NCI-H2081 treated with DMSO at 0.1 percent for 48 hours (cell line): ENCODE data around the gene ZBTB38.

Experiments
- DNase-seq: peaks from one replicate; lab custom pipeline; 2025; lab: John Stamatoyannopoulos, UW

Gene ZBTB38, protein sequence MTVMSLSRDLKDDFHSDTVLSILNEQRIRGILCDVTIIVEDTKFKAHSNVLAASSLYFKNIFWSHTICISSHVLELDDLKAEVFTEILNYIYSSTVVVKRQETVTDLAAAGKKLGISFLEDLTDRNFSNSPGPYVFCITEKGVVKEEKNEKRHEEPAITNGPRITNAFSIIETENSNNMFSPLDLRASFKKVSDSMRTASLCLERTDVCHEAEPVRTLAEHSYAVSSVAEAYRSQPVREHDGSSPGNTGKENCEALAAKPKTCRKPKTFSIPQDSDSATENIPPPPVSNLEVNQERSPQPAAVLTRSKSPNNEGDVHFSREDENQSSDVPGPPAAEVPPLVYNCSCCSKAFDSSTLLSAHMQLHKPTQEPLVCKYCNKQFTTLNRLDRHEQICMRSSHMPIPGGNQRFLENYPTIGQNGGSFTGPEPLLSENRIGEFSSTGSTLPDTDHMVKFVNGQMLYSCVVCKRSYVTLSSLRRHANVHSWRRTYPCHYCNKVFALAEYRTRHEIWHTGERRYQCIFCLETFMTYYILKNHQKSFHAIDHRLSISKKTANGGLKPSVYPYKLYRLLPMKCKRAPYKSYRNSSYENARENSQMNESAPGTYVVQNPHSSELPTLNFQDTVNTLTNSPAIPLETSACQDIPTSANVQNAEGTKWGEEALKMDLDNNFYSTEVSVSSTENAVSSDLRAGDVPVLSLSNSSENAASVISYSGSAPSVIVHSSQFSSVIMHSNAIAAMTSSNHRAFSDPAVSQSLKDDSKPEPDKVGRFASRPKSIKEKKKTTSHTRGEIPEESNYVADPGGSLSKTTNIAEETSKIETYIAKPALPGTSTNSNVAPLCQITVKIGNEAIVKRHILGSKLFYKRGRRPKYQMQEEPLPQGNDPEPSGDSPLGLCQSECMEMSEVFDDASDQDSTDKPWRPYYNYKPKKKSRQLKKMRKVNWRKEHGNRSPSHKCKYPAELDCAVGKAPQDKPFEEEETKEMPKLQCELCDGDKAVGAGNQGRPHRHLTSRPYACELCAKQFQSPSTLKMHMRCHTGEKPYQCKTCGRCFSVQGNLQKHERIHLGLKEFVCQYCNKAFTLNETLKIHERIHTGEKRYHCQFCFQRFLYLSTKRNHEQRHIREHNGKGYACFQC (N-terminal part only)

DNA sequence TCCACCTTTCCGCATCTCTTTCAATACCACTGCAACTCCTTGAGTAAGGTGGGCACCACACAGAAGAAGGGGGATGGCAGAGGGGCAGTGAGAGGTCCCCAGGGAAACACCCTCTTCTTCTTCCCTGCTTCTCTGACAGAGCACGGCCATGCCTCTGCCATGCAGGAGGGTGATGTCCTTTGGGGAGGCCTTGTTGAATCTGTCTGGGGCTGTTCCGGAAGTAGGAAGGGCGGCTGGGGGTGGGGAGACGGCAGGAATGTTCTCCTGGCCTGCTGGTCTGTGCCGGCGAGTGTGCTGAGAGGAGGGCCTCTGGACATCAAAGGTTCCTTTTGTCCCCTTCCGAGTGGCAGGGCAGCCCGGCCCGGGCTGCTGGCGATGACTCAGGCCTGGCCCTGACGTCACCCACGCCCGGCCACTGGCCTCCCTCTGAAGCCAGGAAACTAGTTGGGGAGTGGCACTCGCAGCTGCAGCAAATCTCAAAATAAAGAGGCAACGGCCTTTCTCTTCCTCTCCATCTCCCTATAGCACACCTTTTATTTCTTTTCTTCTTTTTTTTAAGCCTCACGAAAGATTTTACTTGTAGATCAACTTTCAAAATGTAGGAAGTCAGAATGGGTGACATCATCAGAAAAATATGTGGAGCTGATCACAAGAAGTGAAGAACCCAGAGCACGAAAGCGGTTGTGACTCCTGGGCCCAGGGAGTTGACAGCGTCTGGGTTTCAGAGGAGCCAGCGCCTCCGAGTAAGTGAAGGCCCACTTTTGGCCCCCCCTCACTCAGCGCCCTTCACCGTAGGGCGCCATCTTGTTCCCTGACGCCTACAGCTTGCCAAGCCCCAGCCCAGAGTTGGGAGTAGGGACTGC, at the start of gene ZBTB38:
Gene ZBTB38, plus strand, starts transcription at position 443 of the 863 bp plus-strand sequence. CDS start 73,885 bp downstream, outside the sequence.
- DNase-seq: no peak

DNA sequence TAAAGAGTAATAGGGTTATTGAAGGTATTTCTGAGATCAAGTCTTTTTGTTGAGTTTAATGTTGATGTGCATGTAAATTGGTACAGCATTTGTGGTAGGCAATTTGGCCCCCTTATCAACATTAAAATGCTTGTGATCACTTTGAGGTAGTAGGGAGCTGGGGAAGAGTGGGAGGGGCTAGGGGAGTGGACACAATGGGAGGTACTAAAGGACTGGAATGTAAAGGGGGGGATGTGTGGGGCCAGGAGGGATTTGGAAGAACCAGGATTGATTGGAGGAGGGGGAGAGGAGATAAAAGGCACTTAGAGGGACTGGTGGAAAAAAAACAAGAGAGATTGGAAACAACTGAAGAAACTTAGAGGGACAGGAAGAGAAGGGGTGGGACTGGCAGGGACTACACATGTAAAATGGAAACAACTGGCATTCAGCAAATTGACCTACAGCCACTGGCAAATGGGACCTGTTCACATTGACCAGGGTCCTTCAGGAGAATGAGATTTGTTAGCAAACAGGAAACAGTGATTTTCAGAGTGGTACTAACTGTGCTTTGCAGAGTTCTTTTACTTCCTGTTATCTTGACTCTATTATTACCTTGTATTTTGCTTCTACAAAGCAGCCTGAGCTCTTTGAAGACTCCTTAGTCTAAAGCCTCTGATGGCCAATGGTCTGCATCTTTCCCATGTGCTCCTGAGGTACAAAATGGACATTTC, 47.8 kb upstream of the ZBTB38 start:
- DNase-seq: no peak

DNA sequence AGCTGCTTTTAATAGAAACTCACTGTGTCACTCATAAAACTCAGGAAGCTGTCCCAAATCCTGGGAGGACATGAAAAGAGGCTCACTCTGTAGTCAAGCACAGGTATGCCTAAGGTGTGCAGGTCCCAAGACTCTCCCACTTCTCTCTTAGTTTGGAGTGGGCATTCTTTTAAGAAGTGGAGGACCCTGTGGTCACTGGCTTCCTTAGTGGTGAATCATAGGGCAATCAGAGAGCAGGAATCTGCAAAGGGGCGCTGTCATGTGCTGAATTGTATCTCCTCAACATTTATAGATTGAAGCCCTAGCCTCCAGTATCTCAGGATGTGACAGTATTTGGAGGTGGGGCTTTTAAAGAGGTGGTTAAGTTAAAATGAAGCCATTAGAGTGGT, 47.2 kb upstream of the ZBTB38 start:
- no peak for DNase-seq

DNA sequence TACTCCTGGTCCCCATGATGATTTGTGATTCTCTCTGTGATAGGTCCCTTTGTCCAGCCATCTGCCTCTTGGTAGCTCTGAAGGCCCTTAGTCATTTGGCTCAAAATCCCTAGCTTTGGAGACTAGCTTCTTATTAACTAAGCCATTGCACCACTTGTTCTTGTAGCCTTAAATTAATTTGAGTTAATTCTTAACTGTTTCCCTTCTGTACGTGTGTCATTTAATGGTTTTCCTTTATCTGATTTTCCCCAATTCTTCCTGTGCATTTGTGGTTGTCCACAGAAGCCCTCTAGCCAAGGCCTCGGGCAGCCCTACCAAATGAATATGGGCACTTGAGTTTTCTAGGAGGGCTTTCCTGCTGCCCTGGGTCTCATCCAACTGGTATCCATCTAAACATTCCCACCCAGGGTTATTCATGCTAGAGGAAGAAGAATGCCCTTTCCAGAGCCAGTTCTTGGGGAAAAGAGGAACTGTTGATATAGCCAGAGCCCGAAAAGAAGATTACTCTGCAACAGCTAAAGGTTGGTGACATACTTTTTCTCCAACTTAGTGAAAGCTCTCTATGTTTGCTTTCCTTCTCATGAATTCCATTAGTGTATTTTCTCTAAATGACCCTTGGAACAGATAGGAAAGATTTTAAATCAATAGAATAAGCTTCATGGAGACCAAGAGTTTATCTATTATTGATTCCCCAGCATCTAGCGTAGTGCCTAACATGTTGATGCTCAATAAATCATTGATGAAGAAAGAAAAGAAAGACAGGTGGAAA, 44.2 kb upstream of the ZBTB38 start:
- DNase-seq: no peak

DNA sequence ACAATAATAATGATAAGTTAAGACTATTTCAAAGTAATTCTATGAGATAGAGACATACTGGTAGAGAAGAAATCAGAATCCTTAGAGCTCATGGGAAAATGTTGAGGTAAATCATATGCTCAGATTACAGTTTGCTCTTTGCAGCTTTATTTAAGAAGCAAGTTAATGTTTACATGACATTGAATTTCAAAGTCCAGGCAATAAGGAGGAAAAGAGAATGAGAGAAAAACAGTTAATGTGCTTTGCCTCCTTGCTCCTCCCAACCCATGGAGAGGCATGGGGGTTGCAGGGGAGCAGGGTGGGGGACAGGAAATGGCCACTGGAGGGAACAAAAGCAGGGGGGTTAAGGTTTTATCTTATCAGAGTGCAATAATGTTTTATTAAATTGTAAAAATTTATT, 42.2 kb upstream of the ZBTB38 start:
- DNase-seq: no peak

DNA sequence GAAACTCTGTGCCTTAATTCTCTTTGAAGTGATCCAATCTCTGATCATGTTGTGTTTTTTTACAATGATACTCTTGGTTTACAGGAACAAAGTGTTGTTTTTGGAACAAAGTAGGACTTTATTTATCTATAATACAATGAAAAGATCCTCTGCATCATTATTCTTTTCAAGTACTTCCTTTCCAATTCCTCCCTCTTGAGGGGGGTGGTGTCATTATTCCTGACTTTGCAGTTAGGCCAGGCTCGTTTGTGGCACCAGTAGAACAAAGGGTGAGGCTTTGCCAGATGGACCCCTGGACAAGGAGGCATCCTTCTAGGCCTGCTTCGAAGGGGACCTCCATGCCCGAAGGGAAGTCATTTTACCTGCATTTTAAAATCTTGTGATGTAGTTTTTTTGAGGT, 41.7 kb upstream of the ZBTB38 start:
- DNase-seq: no peak

DNA sequence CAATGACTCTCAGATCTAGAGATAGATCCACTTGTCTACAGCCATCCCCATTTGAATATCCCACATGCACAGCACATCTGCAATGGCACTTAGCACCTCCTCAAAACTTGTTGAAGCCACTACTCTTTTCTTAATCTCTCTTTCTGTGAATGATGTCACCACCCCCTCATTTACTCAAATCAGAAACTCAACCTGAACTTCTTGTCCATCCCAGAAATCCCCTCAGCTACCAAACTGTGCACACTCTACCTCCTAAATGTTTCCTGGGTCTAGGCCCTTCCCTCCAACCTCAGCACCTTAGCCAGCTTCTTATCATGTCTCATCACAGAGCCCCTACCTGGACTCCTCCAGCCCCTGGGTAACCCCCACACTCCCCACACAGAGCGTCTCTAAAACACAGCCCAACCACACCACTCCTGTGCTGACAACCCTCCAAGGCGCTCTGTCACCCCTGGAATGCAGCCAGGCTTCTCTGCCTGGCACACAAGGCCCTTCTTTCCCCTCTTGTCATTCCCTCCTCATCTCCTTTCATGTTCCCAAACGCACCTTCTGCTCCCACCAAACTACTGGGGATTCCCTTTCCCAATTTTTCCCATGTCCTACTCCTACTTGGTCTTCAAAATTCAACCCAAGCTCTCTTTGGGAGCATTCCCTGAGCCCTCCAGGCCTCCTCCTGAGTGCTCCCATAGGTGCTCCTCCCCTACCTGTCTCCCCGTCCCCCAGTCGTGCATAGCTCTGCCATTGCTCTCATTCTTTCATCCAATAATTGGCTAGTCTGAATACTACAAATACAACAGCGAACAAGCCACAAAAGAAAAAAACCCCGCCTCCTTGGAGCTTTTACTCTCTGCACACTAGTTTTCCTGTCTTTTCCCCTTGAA, 39.8 kb upstream of the ZBTB38 start:
- DNase-seq: no peak

DNA sequence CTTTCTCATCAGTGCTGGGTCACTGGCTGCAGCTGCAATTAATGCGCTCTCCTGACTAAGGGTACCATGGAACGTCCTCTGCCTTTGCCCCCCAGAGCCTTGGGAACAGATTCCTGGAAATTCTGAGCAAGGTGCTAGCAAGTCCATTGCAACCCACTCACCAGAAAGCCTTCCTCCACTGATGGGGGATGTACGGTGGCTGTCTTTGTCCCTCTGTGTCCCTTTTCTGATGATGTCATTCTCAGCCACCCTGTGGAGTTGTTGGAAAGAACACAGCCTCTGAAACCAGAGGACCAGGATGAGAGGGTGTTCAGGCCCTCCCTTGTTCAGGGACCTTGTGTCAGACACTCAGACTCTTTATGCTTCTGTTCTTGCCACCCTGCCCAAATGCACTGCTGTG, 38.1 kb upstream of the ZBTB38 start:
- no peak for DNase-seq

DNA sequence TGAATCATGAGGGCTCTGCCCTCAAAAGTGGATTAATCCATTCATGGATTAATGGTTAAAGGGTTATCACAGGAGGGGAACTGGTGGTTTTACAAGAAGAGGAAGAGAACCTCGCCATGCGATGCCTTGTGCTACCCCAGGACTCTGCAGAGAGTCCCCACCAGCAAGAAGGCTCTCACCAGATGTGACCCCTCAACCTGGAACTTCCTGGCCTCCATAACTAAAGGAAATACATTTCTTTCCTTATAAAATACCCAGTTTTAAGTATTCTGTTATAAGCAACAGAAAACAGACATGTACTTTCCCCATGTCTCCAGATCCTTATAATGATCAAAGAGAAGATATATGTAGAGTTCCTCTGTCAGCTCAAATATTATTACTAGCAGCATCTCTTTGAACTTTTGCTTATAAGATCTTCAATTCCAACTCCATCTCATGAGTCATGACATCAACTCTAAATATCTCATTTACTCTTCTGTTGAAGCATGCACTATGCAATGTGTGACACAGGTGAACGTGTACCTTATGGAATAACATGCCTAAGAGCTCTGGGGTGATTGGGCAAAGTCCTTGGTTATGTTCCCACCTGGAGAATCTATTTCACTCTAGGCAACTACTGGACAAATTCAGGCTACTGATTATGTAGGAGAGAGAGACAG, 37.5 kb upstream of the ZBTB38 start:
- no peak for DNase-seq

DNA sequence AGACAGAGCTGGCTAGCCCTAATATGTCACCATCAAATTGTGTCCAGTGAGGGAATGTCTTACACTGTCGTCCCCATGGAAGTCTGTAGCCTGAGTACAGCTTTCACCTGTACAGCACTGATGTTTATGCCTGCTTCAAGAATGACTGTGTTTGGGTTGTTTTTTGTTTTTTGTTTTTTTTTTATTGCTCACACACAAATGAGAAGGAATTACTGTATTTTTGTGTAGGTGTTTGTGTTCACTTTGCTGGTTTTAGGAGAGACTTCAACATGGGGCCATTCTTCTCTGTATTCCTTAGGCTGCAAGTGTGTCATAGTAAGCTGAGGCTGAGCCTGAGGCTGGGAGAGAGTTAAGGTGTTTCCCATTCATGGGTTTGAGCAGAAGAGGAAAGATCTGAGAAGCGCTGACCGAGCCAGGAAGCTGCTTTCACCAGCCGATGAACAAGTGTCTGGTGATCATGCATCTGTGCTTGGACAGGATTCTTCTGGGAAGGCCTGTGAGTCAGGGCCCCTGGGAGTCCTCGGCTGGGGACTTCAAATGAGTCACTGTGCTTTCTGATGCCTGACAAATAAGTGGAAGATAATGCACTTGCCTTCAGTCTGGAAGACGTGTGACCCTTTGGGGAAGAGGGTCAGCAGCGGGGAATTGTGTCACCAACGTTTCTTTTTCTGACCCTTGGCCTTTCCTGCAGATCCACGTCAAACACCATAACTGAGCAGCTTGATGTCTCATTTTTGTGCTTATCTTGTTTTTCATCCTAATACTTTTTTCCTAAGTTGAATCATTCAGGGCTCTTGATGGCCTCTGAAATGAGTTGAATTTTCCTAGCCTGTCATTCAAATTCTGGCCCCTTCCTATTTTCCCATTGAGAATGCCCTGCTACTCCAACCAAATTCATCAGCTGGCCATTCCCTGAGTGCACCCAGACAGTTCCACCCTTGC, 36.7 kb upstream of the ZBTB38 start:
- DNase-seq: no peak

DNA sequence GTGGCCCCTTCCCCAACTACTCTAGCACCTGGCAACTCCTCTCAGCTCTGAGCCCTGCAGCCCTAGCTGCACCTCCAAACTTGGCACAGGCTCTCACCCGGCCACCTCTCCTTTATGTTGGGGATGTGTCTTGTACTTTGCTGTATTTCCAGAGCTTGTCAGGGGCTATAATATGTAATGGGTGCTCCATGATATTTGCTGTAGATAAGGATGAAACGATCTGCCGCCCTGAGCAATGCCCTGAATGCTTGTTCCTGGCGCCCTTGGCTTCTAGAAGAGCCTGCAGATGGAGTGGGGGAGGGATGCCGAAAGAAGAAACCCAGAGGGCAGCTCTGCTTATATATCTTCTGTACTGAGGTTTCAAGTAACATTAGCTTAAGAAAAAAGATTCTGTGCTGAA, 35.9 kb upstream of the ZBTB38 start:
- no peak for DNase-seq

DNA sequence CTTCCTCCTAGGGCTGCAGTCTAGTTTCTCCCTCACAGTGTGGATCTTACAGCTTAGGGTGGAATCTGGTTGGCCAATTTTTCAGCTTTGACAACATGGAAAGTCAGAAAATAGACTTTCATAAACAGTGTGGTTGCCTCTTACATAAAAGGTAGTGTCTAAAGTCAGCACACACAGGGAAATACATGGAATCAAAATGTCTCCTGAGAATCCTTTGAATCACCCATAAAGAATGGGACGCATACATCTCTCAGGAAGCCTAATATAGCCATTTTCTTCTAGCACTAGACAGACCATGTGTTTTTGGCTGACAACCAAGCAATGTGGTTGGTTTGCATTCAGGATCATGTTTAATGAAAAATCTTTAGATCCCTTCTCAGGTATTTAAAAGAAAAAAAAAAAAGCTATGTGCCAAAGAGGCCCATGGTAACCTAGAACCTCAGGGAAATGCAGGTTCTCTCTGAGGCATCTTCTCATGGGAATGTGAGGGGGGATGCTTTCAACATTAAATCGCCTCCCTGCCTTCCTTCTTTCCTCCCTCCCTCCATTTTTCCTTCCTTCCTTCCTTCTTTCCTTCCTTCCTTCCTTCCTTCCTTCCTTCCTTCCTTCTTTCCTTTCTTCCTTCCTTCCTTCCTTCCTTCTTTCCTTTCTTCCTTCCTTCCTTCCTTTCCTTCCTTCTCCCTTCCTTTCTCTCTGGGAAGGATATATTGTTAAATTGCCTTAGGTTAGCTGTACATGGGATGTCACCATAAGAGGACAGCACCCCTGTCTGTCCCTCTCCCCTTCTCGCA, 34.3 kb upstream of the ZBTB38 start:
- DNase-seq: no peak

DNA sequence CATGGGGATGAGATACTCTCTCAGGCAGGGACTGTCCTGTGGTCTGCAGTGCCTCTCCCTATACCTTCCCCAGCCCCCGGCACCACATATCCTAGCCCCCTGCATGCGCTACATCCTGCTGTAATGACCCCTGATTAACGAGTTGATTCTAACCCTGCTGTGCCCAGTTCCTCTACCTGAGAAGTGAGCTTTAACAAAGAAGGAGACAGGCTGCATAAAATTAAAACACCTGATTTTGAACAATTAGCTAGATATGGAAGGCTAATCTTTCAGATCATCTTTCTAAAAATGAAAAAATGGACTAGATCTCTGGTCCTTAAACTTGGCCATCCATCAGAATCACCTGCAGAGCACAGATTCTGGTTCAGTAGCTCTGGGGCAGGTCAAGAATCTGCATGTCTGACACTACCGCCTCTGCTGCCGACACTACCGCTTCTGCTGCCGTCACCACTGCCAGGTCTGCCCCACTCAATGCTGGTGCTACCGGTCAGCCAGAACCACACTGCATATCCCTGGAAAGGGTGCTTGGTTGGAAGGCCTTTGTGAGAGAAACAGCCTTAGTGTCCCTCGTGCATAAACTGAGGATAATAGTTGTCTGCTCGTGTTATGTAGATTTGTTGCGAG, 33.6 kb upstream of the ZBTB38 start:
- DNase-seq: no peak

DNA sequence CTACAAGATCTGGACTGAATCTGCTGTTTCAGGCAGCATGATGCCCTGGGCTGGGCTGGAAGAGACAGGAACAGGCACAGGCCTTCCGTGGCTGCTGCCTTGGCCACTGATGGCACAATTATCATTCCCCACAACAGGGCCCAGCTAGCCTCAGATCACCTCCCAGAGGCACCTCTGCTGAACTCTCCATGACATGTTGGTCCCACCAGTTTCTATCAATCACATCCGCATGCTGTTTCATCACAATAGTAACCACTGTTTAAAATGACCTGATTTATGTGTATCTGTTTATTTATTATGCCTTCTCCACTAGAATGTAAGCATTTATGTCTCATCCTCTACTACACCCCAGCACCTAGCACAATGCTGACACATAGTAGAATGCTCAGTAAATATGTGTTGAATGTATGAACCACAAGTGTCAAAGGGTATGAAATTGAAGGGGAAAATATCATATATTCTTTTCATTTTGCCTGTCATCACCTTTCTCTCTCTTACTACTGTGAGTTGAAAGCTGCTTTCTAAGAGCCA, 32.7 kb upstream of the ZBTB38 start:
- DNase-seq: no peak

DNA sequence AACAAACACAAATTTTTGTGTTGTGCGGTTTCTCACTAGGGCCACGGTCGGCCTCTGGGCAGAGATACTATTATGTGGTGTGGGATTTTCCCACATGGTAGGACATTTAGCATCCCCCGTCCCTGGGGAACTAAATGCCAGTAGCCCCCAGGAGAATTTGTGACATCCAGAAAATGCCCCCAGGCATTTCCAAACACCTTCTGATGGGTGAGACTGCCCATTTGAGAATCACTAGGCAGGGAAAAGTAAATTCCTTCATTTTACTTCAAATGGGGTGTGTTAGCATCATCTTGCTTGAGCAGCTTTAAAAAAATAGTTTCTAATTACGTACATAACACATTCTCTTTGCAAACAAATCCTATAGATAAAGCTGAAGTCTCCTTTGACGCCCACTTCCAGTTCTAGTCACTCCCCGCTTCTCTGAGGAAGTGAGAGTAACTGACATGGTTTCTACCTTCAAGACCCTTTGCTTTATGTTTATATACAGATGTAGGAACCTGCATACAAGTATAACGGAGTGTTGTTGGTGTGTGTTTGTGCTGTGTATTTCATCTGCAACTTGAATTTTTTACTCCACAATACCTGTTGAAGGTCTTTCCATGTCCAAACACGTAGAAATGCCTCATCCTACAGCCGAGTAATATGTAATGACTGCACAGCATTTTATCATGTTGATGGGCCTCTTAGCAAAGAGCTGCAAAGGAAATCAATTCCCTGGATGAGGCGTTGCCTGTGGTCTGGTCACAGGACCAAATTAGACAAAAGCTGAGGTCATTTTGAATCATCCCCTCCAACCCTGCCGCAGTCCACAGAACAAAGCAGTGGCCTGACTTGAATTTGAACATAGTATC, 31.4 kb upstream of the ZBTB38 start:
- no peak for DNase-seq
